Amniotic epithelial cell (primary cell): Measurements from ENCODE around the gene TECRL.
A peak's percentile ranks its signal among the peaks of the same experiment; 100 is the strongest.

Source experiments
- DNase-seq: peaks from one replicate; pipeline ENCODE4 v3.0.0-alpha.2; 2010; ENCODE audit warnings: low read depth

Gene TECRL

DNA sequence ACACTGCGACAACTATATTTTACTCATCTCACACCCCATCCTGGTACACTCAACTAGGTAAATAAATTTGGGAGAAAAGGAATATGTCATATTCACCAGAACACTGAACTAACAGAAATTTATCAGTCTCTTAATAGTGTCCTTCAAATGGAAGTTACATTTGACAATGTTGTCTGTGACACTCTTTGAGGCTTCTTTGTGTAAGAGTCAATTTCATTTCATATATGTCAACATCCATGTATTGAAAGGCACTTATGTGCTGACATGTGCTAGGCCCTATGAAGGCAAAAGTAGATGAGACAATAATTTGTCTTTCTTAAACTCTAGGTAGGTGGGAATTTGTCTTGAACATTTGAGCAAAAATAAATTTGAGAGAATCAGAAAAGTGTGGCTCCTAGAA, 82.0 kb downstream of the TECRL start:
- DNase-seq: no peak

- no peak for DNase-seq
These were observed 82.7 kb downstream of the TECRL start for GRCh38 chr4:64326507-64326906.

GRCh38 chr4:64306255-64306565, 103.0 kb downstream of the TECRL start:
- DNase-seq: no peak

- DNase-seq: no peak
These were observed 103.5 kb downstream of the TECRL start for GRCh38 chr4:64305565-64306254.

GRCh38 chr4:64272432-64272831, 136.8 kb downstream of the TECRL start:
- DNase-seq: no peak

DNA sequence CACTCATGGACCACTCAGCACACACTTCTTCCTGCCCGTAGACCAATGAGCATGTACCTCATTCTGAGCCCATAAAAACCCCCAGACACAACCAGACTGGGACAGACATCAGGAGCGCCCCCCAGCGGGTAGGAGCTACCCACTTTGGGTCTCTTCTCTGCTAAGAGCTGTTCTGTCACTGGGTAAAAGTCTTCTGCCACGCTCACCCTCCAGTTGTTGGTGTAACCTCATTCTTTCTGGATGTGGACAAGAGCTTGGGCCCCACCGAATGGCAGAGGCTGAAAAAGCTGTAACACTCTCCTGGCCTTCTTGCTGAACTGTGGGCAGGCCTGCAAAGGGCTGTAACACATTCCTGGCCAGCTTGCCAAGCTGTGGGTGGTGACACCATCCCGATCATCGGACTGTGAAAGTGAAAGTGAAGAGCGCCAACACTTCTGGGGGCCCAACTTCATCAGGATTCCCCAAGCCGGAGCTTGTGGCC, 137.6 kb downstream of the TECRL start:
- no peak for DNase-seq

GRCh38 chr4:64266669-64267068, 142.6 kb downstream of the TECRL start:
- DNase-seq: no peak

DNA sequence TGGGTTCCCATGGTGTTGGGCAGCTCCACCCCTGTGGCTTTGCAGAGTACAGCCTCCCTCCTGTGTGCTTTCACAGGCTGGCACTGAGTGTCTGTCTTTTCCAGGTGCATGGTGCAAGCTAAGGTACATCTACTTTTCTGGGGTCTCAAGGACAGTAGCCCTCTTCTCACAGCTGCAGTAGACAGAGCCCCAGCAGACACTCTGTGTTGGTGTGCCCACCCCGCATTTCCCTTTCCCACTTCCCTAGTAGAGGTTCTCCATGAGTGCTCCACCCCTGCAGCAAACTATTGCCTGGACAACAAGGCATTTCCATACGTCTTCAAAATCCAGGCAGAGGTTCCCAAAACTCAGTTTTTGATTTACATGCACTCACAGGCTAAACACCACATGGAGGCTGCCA, 143.0 kb downstream of the TECRL start:
- DNase-seq: no peak

DNA sequence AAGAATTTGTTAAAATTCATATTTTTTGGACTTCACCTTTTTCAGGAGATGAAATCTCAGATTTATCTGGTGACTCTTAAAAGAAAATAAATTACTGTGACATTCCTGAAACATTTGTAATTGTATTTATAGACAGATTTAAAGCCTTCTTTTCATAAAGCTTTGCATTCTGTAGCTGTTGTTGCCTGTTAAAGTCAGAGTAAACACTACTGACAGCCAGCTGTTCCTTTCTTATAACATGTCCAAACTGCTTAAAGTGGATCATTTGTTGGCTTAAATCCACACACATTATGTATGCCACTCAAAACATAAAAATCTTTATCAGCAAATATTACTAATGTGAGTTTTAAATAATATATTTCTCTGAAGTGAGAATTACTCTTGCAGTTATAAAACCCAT, 157.5 kb downstream of the TECRL start:
- no peak for DNase-seq

DNA sequence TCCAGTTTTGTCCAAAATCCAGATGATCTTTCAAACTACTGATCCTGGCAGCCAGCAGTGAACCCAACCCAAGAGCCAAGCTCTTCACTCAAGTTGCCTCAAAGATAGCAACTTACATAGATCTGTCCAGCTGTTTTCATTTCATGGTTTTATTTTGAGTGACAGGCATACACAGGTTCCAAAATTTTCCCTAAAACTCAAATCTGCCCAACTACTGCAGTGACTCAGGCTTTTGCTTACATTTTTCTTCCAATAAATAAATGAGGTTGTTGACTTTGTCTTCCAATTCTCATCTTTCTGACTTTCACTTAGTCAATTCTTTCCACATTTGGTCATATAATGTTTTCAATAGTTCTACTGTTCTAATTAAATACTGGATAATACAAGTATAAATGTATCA, 158.8 kb downstream of the TECRL start:
- no peak for DNase-seq

DNA sequence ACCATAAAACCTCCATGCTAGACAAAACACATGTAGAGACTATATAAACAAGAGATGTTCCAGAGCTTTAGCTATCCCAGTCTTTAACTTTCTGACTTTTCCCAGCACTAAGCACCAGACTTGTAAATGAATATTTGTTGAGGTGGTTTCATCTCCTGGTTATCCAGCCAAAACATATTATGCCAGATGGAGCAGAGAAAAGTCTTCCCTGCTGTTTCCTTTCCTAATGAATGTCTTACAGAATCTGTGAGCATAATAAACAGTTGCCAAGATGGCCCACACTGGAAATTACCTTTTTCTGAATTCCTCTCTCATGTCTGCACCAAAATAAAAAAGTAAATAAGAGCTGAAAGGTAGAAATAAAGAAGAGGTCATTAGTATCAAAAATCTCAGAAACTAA, 159.2 kb downstream of the TECRL start:
- DNase-seq: no peak

GRCh38 chr4:64248186-64248585, 161.1 kb downstream of the TECRL start:
- DNase-seq: no peak

- peak; percentile 41 for DNase-seq
These were observed 178.4 kb downstream of the TECRL start for GRCh38 chr4:64230709-64231310.
